ENCODE results near the gene ASXL3. TPM values are rescaled to one million over a fixed set of nuclear protein-coding genes. Genes with fewer than 3 reads are reported as not detected.

Gene ASXL3
- total RNA-seq, 2 donors from 2014 or later = 2.2 to 7.3 TPM

GRCh38 chr18:33581856-33582255, 3.8 kb downstream of the ASXL3 start:
- no peak for DNase-seq (ENCODE audit: low spot score)
- ATAC-seq (ENCODE audit: insufficient number of reproducible peaks, low FRiP score, low read depth) = no peak
- H3K9me3 ChIP-seq = no peaks in the 10 kb centered on the region
- no peaks in the 10 kb centered on the region for H3K27me3 ChIP-seq (replicated peaks; ENCODE audit: insufficient read depth)
- H3K4me3 ChIP-seq = peak overlapping the region; percentile 33
- peaks cover 8 to 19% of the 10 kb centered on the region in 2 donors for H3K4me1 ChIP-seq (ENCODE audit: control insufficient read depth in 1 of 2, low read depth in 2 of 2)
- no peak for TF ChIP-seq CTCF (IDR thresholded peaks at IDR 0.05)
- H3K27ac ChIP-seq = peak overlapping the region; percentile 5 to 43
- no peaks in the 10 kb centered on the region for H3K36me3 ChIP-seq

- ATAC-seq (ENCODE audit: insufficient number of reproducible peaks, low FRiP score, low read depth) = no peak
- no peak for DNase-seq (ENCODE audit: low spot score)
- no peaks in the 10 kb centered on the region for H3K36me3 ChIP-seq
- no peaks in the 10 kb centered on the region for H3K27me3 ChIP-seq (replicated peaks; ENCODE audit: insufficient read depth)
- H3K9me3 ChIP-seq = peaks cover 5% of the 10 kb centered on the region
- H3K4me1 ChIP-seq (ENCODE audit: control insufficient read depth in 1 of 2, low read depth in 2 of 2) = peaks cover 8 to 19% of the 10 kb centered on the region in 2 donors
- H3K27ac ChIP-seq = peak overlapping the region in 1 of 2 donors; percentile 27
- H3K4me3 ChIP-seq = no peak overlapping the region
- TF ChIP-seq CTCF (IDR thresholded peaks at IDR 0.05) = no peak
Measured at GRCh38 chr18:33583901-33584300, 5.9 kb downstream of the ASXL3 start.

GRCh38 chr18:33584548-33585430, 6.8 kb downstream of the ASXL3 start:
- DNase-seq (ENCODE audit: low spot score) (no peak), ATAC-seq (ENCODE audit: insufficient number of reproducible peaks, low FRiP score, low read depth) (no peak)
- Histone ChIP-seq H3K27ac (peak overlapping the region; percentile 40 to 52), H3K36me3 (no peaks in the 10 kb centered on the region), H3K27me3 (replicated peaks; ENCODE audit: insufficient read depth) (no peaks in the 10 kb centered on the region), H3K4me1 (ENCODE audit: control insufficient read depth in 1 of 2, low read depth in 2 of 2) (peaks cover 8 to 19% of the 10 kb centered on the region in 2 donors), H3K4me3 (peak overlapping the region; percentile 32), H3K9me3 (peaks cover 5% of the 10 kb centered on the region)
- no peak for TF ChIP-seq CTCF (IDR thresholded peaks at IDR 0.05)

- Histone ChIP-seq H3K27me3 (replicated peaks; ENCODE audit: insufficient read depth) (no peaks in the 10 kb centered on the region), H3K9me3 (peaks cover 5% of the 10 kb centered on the region), H3K4me3 (peak overlapping the region; percentile 32), H3K27ac (peak overlapping the region in 1 of 2 donors; percentile 52), H3K36me3 (no peaks in the 10 kb centered on the region), H3K4me1 (ENCODE audit: control insufficient read depth in 1 of 2, low read depth in 2 of 2) (peaks cover 8 to 19% of the 10 kb centered on the region in 2 donors)
- TF ChIP-seq CTCF (IDR thresholded peaks at IDR 0.05) = no peak
- ATAC-seq (ENCODE audit: insufficient number of reproducible peaks, low FRiP score, low read depth) = no peak
- DNase-seq (ENCODE audit: low spot score) = no peak
Measured at GRCh38 chr18:33585431-33585775, 7.4 kb downstream of the ASXL3 start.

- peaks cover 6 to 8% of the 10 kb centered on the region in 2 donors for H3K4me1 ChIP-seq (ENCODE audit: control insufficient read depth in 1 of 2, low read depth in 2 of 2)
- DNase-seq (ENCODE audit: low spot score) (no peak), ATAC-seq (ENCODE audit: insufficient number of reproducible peaks, low FRiP score, low read depth) (no peak)
- H3K36me3 ChIP-seq = no peaks in the 10 kb centered on the region
- no peak overlapping the region for H3K27ac ChIP-seq
- TF ChIP-seq CTCF (IDR thresholded peaks at IDR 0.05) = no peak
- H3K4me3 ChIP-seq = no peak overlapping the region
- H3K9me3 ChIP-seq = peaks cover 5% of the 10 kb centered on the region
- H3K27me3 ChIP-seq (replicated peaks; ENCODE audit: insufficient read depth) = no peaks in the 10 kb centered on the region
Measured at GRCh38 chr18:33588361-33588760, 10.3 kb downstream of the ASXL3 start.
